PC-9 (cell line): ENCODE results near the gene HCFC2. TPM values are rescaled to one million over a fixed set of nuclear protein-coding genes. Genes with fewer than 3 reads are reported as not detected.
"Not testable (repeated sequence)": the region's sequence is repeated elsewhere in the genome, so short reads cannot be mapped to it uniquely, and the experiment has no call there.

Experiments used
- BruUV-seq: library from RNA; stranded (reverse); fragments of 400-500 nt; replicated peaks from 2 replicates; lab custom pipeline; 2021; lab: Mats Ljungman, UMichigan
- CTCF ChIA-PET: fragments of 300-600 bp; sonication (Branson Sonifier 250); formaldehyde crosslinking; loops from one replicate; lab custom pipeline; 2022; ENCODE audit warnings: antibody characterized with exemption; lab: Charles Lee
- POLR2A ChIA-PET: fragments of 300-600 bp; sonication (Branson Sonifier 250); formaldehyde crosslinking; loops from one replicate; lab custom pipeline; 2022; ENCODE audit warnings: antibody characterized with exemption; ENCODE audit not compliant: unreplicated experiment; lab: Charles Lee
- DNase-seq, 2 experiments: peaks; one replicate each; pipeline versions ENCODE4 v3.0.0 to v3.0.0-alpha.2; 2015 to 2022; ENCODE audit warnings: mixed read lengths in 1 of 2
- H2AFZ ChIP-seq: fragments of 200-600 bp; sonication (generic); 2 replicates; pipeline ENCODE4 v1.8.1; 2017; ENCODE audit warnings: antibody characterized with exemption
- H3F3A ChIP-seq: fragments of 200-600 bp; sonication (generic); 2 replicates; pipeline ENCODE4 v1.8.1; 2017; ENCODE audit warnings: antibody characterized with exemption, mild to moderate bottlenecking, low read depth; ENCODE audit not compliant: insufficient read depth
- H3K27ac ChIP-seq: fragments of 200-600 bp; sonication (generic); 2 replicates; pipeline ENCODE4 v1.6.1; 2016; ENCODE audit warnings: mixed run types
- H3K27me3 ChIP-seq: fragments of 200-600 bp; sonication (generic); 2 replicates; pipeline ENCODE4 v1.6.1; 2016; ENCODE audit warnings: low read depth, mixed run types; ENCODE audit not compliant: insufficient read depth
- H3K36me3 ChIP-seq: fragments of 200-600 bp; sonication (generic); 2 replicates; pipeline ENCODE4 v1.6.1; 2016; ENCODE audit warnings: low read depth, mixed run types
- H3K4me1 ChIP-seq: fragments of 200-600 bp; sonication (generic); replicated peaks from 2 replicates; pipeline ENCODE4 v1.6.1; 2016; ENCODE audit warnings: mixed run types; ENCODE audit not compliant: insufficient read depth
- H3K4me2 ChIP-seq: fragments of 200-600 bp; sonication (generic); 2 replicates; pipeline ENCODE4 v1.6.1; 2017; ENCODE audit warnings: mixed run types
- H3K4me3 ChIP-seq: fragments of 200-600 bp; sonication (generic); 2 replicates; pipeline ENCODE4 v1.6.1; 2016; ENCODE audit warnings: mixed run types
- H3K79me2 ChIP-seq: fragments of 200-600 bp; sonication (generic); 2 replicates; pipeline ENCODE4 v1.6.1; 2017; ENCODE audit warnings: low read depth, mixed run types
- H3K9me2 ChIP-seq: fragments of 200-600 bp; sonication (generic); 2 replicates; pipeline ENCODE4 v1.8.1; 2017; ENCODE audit warnings: mild to moderate bottlenecking; ENCODE audit not compliant: insufficient read depth
- H3K9me3 ChIP-seq: fragments of 200-600 bp; sonication (generic); 2 replicates; pipeline ENCODE4 v1.8.1; 2016; ENCODE audit warnings: low read depth; ENCODE audit not compliant: insufficient read depth
- H4K20me1 ChIP-seq: fragments of 200-600 bp; sonication (generic); 2 replicates; pipeline ENCODE4 v1.8.1; 2017; ENCODE audit not compliant: insufficient read depth
- EZH2 ChIP-seq: fragments of 200-600 bp; sonication (generic); IDR thresholded peaks from 2 replicates; pipeline ENCODE4 v1.8.0; 2017; ENCODE audit warnings: antibody characterized with exemption, low read depth
- intact Hi-C: fragments of 100-400 bp; cut with micrococcal nuclease; formaldehyde crosslinking; loops from one replicate; pipeline ENCODE4 v1.10.0; 2022; ENCODE audit not compliant: unreplicated experiment
- total RNA-seq: library from RNA; stranded (reverse); gene quantifications from 2 replicates; pipeline ENCODE4 v1.2.3, GENCODE V29; 2021
- TF ChIP-seq, protein P1 (sequence below): fragments of 200-600 bp; sonication (generic); conservative IDR thresholded peaks from 2 replicates; pipeline ENCODE4 v1.6.1; 2017; ENCODE audit warnings: mixed run types, antibody characterized with exemption, mild to moderate bottlenecking, moderate library complexity

HCFC2 gene
- total RNA-seq, 1 experiment from 2014 or later: 2.4 TPM

DNA sequence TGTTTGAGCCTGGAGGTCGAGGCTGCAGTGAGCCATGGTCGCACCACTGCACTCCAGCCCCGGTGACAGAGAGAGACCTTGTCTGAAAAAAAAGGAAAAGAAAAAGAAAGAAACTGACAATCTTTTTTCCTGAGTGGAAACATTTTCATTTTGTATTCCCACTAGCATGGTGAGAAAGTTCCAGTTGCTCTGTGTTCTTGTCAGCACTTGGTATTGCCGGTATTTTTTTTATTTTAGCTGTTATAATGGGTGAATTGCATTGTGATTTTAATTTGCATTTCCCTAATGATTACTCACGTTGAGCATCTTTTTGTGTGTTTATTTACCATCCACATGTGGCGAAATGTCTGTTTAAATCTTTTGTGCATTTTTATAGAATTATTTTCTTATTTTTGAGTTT lies 40.0 kb upstream of the HCFC2 start:
- TF ChIP-seq, protein P1, sequence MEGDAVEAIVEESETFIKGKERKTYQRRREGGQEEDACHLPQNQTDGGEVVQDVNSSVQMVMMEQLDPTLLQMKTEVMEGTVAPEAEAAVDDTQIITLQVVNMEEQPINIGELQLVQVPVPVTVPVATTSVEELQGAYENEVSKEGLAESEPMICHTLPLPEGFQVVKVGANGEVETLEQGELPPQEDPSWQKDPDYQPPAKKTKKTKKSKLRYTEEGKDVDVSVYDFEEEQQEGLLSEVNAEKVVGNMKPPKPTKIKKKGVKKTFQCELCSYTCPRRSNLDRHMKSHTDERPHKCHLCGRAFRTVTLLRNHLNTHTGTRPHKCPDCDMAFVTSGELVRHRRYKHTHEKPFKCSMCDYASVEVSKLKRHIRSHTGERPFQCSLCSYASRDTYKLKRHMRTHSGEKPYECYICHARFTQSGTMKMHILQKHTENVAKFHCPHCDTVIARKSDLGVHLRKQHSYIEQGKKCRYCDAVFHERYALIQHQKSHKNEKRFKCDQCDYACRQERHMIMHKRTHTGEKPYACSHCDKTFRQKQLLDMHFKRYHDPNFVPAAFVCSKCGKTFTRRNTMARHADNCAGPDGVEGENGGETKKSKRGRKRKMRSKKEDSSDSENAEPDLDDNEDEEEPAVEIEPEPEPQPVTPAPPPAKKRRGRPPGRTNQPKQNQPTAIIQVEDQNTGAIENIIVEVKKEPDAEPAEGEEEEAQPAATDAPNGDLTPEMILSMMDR: no peak
- TF ChIP-seq EZH2: no peak
- CTCF ChIA-PET: no interaction called here
- H3K36me3 ChIP-seq: no peaks in the 10 kb centered on the region

DNA sequence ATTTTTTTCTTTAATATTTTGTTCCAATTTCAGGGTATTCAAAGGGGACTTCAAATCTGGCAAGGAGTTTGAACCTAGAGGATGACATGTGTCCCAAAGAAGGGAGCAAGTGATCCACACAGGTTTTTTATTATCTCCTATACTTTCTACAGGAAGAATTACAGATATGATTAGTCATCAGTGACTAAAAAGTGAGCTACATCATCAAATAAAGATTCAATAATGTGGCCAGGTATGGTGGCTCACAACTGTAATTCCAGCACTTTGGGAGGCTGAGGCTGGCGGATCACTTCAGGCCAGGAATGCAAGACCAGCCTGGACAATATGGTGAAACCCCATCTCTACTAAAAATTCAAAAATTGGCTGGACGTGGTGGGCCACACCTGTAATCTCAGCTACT lies 38.6 kb upstream of the HCFC2 start:
- Histone ChIP-seq H3K9me3 (peaks cover 14% of the 10 kb centered on the region; the same call in 1 of the 2 replicates), H3K4me2 (no peak overlapping the region), H3K79me2 (no peaks in the 10 kb centered on the region), H3K9me2 (no peaks in the 10 kb centered on the region), H3K27ac (no peak overlapping the region), H3F3A (no peaks in the 10 kb centered on the region), H3K4me1 (no peaks in the 10 kb centered on the region), H3K4me3 (no peak overlapping the region), H2AFZ (no peak overlapping the region), H4K20me1 (no peaks in the 10 kb centered on the region), H3K36me3 (no peaks in the 10 kb centered on the region), H3K27me3 (peaks cover 11% of the 10 kb centered on the region; the same call in 1 of the 2 replicates)
- intact Hi-C loops: no loop called here
- ChIA-PET CTCF (no interaction called here), POLR2A (no interaction called here)
- DNase-seq: no peak
- no peak for TF ChIP-seq EZH2
- TF ChIP-seq, protein P1: no peak
- no TSS peak for BruUV-seq

More for the DNA sequence above, 40.0 kb upstream of the HCFC2 start:
- H3F3A ChIP-seq: no peaks in the 10 kb centered on the region
- H3K9me3 ChIP-seq: peaks cover 14% of the 10 kb centered on the region; the same call in 1 of the 2 replicates
- POLR2A ChIA-PET: no interaction called here
- no peaks in the 10 kb centered on the region for H3K79me2 ChIP-seq
- no peak for DNase-seq
- no peak overlapping the region for H3K4me2 ChIP-seq
- intact Hi-C loops: no loop called here
- H4K20me1 ChIP-seq: no peaks in the 10 kb centered on the region
- no peaks in the 10 kb centered on the region for H3K4me1 ChIP-seq
- no peak overlapping the region for H3K27ac ChIP-seq
- H2AFZ ChIP-seq: no peak overlapping the region
- no TSS peak for BruUV-seq
- H3K4me3 ChIP-seq: no peak overlapping the region
- peaks cover 22% of the 10 kb centered on the region; the same call in 1 of the 2 replicates for H3K27me3 ChIP-seq
- no peaks in the 10 kb centered on the region for H3K9me2 ChIP-seq

DNA sequence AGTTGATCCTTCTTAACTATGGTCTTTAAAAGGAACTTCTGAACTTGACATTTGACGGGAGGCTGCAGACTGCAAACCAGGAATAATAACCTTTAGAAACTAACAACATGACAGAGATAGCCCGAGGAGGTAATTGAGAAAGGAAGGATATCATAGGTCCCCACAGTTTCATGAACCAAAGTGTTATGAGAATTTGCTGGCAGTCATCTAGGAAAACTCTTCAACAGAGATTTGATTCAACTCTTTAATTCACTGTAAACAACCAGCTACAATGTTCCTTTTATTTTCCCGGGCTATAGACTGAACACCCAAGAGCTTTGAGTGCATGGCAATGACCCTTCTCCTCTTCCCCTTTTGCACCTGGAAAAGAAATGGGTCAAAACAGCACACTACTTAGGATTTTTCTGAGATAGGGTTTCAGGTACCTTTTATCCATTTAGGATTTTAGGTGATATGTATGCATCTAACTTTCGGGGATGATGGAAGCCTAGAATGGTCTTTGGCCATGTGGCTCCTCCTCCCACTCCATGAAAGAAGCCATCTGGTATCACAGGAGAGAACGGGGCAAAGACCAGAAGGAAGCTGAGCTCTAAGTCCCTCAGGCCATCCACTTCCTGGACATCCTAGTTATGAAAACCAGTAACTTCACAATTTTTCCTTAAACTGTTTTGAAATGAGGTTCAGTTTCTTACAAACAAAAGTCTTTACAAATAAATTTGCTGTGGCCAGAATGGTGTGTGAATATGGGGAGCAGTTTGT lies 37.3 kb upstream of the HCFC2 start:
- POLR2A ChIA-PET: no interaction called here
- no TSS peak for BruUV-seq
- CTCF ChIA-PET: no interaction called here
- H4K20me1 ChIP-seq: no peaks in the 10 kb centered on the region
- H3K79me2 ChIP-seq: no peaks in the 10 kb centered on the region
- TF ChIP-seq EZH2: no peak
- TF ChIP-seq, protein P1: no peak
- DNase-seq: no peak
- no peaks in the 10 kb centered on the region for H3K9me2 ChIP-seq
- no peaks in the 10 kb centered on the region for H3K36me3 ChIP-seq
- no peaks in the 10 kb centered on the region for H3F3A ChIP-seq
- 0 out of 2 replicates have a peak, but pooled peaks cover 3% of the 10 kb centered on the region for H3K27me3 ChIP-seq
- peaks cover 14% of the 10 kb centered on the region; the same call in 1 of the 2 replicates for H3K9me3 ChIP-seq
- H3K4me3 ChIP-seq: no peak overlapping the region
- H3K4me1 ChIP-seq: no peaks in the 10 kb centered on the region
- intact Hi-C loops: no loop called here
- no peak overlapping the region for H3K4me2 ChIP-seq
- H3K27ac ChIP-seq: no peak overlapping the region
- H2AFZ ChIP-seq: no peak overlapping the region

DNA sequence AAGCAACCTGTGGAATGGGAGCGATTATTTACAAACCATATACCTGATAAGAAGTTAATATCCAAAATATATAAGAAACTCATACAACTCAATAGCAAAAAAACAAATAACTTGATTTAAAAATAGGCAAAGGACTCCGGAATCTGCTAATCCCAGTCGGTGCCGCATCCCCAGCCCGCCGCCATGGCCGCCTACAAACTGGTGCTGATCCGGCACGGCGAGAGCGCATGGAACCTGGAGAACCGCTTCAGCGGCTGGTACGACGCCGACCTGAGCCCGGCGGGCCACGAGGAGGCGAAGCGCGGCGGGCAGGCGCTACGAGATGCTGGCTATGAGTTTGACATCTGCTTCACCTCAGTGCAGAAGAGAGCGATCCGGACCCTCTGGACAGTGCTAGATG lies 33.7 kb upstream of the HCFC2 start:
- H3K4me3 ChIP-seq, H4K20me1 ChIP-seq, H3K9me2 ChIP-seq, H3K4me1 ChIP-seq, intact Hi-C loops, H3K79me2 ChIP-seq, CTCF ChIA-PET, POLR2A ChIA-PET, H2AFZ ChIP-seq, DNase-seq, H3K9me3 ChIP-seq, H3K27ac ChIP-seq, BruUV-seq, H3K36me3 ChIP-seq, H3K4me2 ChIP-seq, H3F3A ChIP-seq: not testable (repeated sequence)
- H3K27me3 ChIP-seq: peaks cover 15% of the 10 kb centered on the region; the same call in 1 of the 2 replicates

DNA sequence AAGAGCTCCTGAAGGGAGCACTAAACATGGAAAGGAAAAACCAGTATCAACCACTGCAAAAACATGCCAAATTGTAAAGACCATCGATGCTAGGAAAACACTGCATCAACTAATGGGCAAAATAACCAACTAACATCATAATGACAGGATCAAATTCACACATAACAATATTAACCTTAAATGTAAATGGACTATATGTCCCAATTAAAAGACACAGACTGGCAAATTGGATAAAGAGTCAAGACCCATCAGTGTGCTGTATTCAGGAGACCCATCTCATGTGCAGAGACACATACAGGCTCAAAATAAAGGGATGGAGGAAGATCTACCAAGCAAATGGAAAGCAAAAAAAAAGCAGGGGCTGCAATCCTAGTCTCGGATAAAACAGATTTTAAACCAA lies 28.2 kb upstream of the HCFC2 start:
- H3K9me2 ChIP-seq, H2AFZ ChIP-seq, H3K4me3 ChIP-seq, H3K79me2 ChIP-seq, H3K9me3 ChIP-seq, BruUV-seq, H3K36me3 ChIP-seq, H3K4me1 ChIP-seq, H4K20me1 ChIP-seq, DNase-seq, CTCF ChIA-PET, H3F3A ChIP-seq, intact Hi-C loops, H3K4me2 ChIP-seq, H3K27ac ChIP-seq: not testable (repeated sequence)
- H3K27me3 ChIP-seq: peaks cover 23% of the 10 kb centered on the region
- POLR2A ChIA-PET: interaction anchor here (0.6 kb wide), 1 partner anchor 25 kb away, joined by 3 read pairs; no protein-coding TSS in a partner anchor
